HEK293 (cell line): ENCODE data around the gene HIF1AN.

ENCODE experiments used
- CTCF ChIA-PET: fragments of 350-600 bp; formaldehyde crosslinking; extraction: SDS; loops from one replicate; lab custom pipeline; 2021; ENCODE audit warnings: antibody characterized with exemption; lab: Yijun Ruan, JAX
- POLR2A ChIA-PET: fragments of 300-600 bp; formaldehyde crosslinking; extraction: SDS; loops from one replicate; lab custom pipeline; 2020; ENCODE audit warnings: antibody characterized with exemption, inconsistent platforms; lab: Yijun Ruan, JAX
- H3K27ac ChIP-seq: fragments of 200-500 bp; sonication (Bioruptor generic); 2 replicates; pipeline ENCODE4 v1.5.1; 2014; ENCODE audit warnings: low read depth, low read length, control low read depth, inconsistent platforms; ENCODE audit errors: extremely low read depth
- H3K36me3 ChIP-seq, 2 experiments: fragments of 200-500 bp in 1 of 2; sonication (Bioruptor generic) in 1 of 2; 1 replicate in 1 of 2; 2 replicates in 1 of 2; pipeline ENCODE4 v1.5.1; 2014 to 2017; ENCODE audit warnings: inconsistent platforms in 2 of 2, low read length in 2 of 2; ENCODE audit not compliant: control insufficient read depth in 2 of 2, insufficient read depth in 1 of 2
- H3K4me1 ChIP-seq: fragments of 200-500 bp; sonication (Bioruptor generic); 2 replicates; pipeline ENCODE4 v1.5.1; 2014; ENCODE audit warnings: mild to moderate bottlenecking, low read length, inconsistent platforms; ENCODE audit not compliant: control insufficient read depth, insufficient read depth
- H3K4me3 ChIP-seq: 2 replicates; pipeline ENCODE4 v1.5.1; 2011; ENCODE audit warnings: low read depth, mild to moderate bottlenecking, control low read depth, low read length, moderate library complexity
- H3K9me3 ChIP-seq: fragments of 200-500 bp; sonication (Bioruptor generic); 2 replicates; pipeline ENCODE4 v1.5.1; 2014; ENCODE audit warnings: low read depth, low read length, inconsistent platforms; ENCODE audit not compliant: control insufficient read depth, insufficient read depth
- AEBP2 ChIP-seq: fragments of 450-650 bp; formaldehyde crosslinking; IDR thresholded peaks from 2 replicates; pipeline ENCODE4 v1.5.1; 2016; ENCODE audit warnings: missing biosample characterization, missing genetic modification characterization, borderline replicate concordance
- FEZF1 ChIP-seq: fragments of 450-650 bp; formaldehyde crosslinking; IDR thresholded peaks from 2 replicates; pipeline ENCODE4 v1.5.1; 2016; ENCODE audit warnings: missing biosample characterization, missing genetic modification characterization
- GLI4 ChIP-seq: fragments of 450-650 bp; formaldehyde crosslinking; IDR thresholded peaks from 2 replicates; pipeline ENCODE4 v1.5.1; 2016; ENCODE audit warnings: missing biosample characterization, missing genetic modification characterization
- HOXC10 ChIP-seq: sonication (generic); formaldehyde crosslinking; IDR thresholded peaks from 2 replicates; pipeline ENCODE4 v1.8.1; 2023; ENCODE audit warnings: mild to moderate bottlenecking, missing genetic modification reagents
- MEIS1 ChIP-seq: sonication (generic); formaldehyde crosslinking; IDR thresholded peaks from 2 replicates; pipeline ENCODE4 v1.8.1; 2022; ENCODE audit warnings: missing genetic modification reagents, mild to moderate bottlenecking, borderline replicate concordance
- ZIC2 ChIP-seq: fragments of 450-650 bp; formaldehyde crosslinking; IDR thresholded peaks from 2 replicates; pipeline ENCODE4 v1.5.1; 2016; ENCODE audit warnings: missing biosample characterization, missing genetic modification characterization
- ZNF121 ChIP-seq: fragments of 450-650 bp; formaldehyde crosslinking; IDR thresholded peaks from 2 replicates; pipeline ENCODE4 v1.5.1; 2016; ENCODE audit warnings: missing biosample characterization, missing genetic modification characterization
- ZNF223 ChIP-seq: fragments of 450-650 bp; formaldehyde crosslinking; IDR thresholded peaks from 2 replicates; pipeline ENCODE4 v1.5.1; 2016; ENCODE audit warnings: missing biosample characterization, missing genetic modification characterization
- ZNF335 ChIP-seq: fragments of 450-650 bp; formaldehyde crosslinking; conservative IDR thresholded peaks from 2 replicates; pipeline ENCODE4 v1.5.1; 2016; ENCODE audit warnings: missing biosample characterization, missing genetic modification characterization
- ZNF521 ChIP-seq: fragments of 450-650 bp; formaldehyde crosslinking; IDR thresholded peaks from 2 replicates; pipeline ENCODE4 v1.5.1; 2017; ENCODE audit warnings: missing biosample characterization, mild to moderate bottlenecking, missing genetic modification characterization
- ZNF629 ChIP-seq: fragments of 450-650 bp; formaldehyde crosslinking; IDR thresholded peaks from 2 replicates; pipeline ENCODE4 v1.5.1; 2017; ENCODE audit warnings: missing biosample characterization, missing genetic modification characterization
- ZNF639 ChIP-seq: fragments of 450-650 bp; formaldehyde crosslinking; IDR thresholded peaks from 2 replicates; pipeline ENCODE4 v1.5.1; 2016; ENCODE audit warnings: missing biosample characterization, missing genetic modification characterization
- ZNF664 ChIP-seq: fragments of 450-650 bp; formaldehyde crosslinking; IDR thresholded peaks from 2 replicates; pipeline ENCODE4 v1.5.1; 2016; ENCODE audit warnings: missing biosample characterization, missing genetic modification characterization
- ZSCAN16 ChIP-seq: fragments of 450-650 bp; formaldehyde crosslinking; IDR thresholded peaks from 2 replicates; pipeline ENCODE4 v1.5.1; 2016; ENCODE audit warnings: missing biosample characterization, missing genetic modification characterization

HIF1AN gene

GRCh38 chr10:100598166-100598565, 62.4 kb downstream of the HIF1AN start (continued):
- TF ChIP-seq ZNF629 (tag by site-specific recombination) (no peak), ZNF521 (tag by site-specific recombination) (no peak), ZNF121 (tag by site-specific recombination) (no peak), HOXC10 (CRISPR knock-in tag) (no peak)
- TF ChIP-seq, all 188 proteins: peak for 0

DNA sequence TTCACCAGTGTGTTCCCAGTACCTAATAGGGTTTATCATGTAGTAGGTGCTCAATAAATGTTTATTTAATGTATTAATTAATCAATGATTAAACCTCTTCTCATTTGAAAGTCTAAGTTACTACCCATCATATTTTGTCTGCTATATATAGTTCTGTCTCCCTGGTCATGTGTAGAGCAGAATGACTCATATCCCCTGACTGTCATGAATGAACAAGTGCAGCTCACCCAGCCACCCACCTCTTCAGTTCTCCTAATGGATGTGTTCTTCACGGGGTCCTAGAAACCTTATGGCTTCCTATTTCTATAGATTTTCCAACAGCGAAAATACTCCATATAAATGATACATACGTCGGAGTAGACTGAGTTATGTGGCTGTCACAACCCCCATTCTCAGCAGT, 64.5 kb downstream of the HIF1AN start:
- no peak overlapping the region for H3K4me3 ChIP-seq
- H3K36me3 ChIP-seq = no peaks in the 10 kb centered on the region
- TF ChIP-seq ZNF639 (tag by site-specific recombination) (no peak), FEZF1 (tag by site-specific recombination) (no peak), ZIC2 (no peak), ZNF664 (peak; percentile 67; the same call in 1 of the 2 replicates)
- no peaks in the 10 kb centered on the region for H3K9me3 ChIP-seq
- POLR2A ChIA-PET = no interaction called here
- CTCF ChIA-PET = interaction anchor here (0.7 to 1.6 kb wide), 2 partner anchors 37 to 38 kb away, joined by 3 to 4 read pairs; no protein-coding TSS in a partner anchor
- H3K4me1 ChIP-seq = no peaks in the 10 kb centered on the region
- no peak overlapping the region for H3K27ac ChIP-seq

DNA sequence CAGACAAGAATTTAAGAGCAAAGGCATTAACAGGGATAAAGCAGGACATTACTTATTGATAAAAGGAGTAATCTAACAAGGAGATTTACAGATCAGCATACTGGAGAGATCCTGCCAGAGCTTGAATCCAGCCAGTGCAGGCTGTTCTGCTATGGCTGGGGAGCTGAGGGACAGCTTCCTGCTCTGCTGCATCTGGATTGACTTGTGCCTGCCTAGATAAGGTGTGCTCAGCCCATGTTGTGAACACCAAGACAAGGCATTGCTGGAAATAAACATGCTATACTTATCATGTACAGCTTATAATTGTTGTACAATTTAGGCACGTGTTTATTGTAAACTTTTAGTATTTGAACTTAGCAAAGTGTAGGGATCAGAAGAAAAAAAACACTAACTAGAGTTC, 71.7 kb downstream of the HIF1AN start:
- TF ChIP-seq AEBP2 (tag by site-specific recombination) (no peak), MEIS1 (CRISPR knock-in tag) (no peak), ZSCAN16 (tag by site-specific recombination) (no peak), GLI4 (tag by site-specific recombination) (no peak), ZNF335 (tag by site-specific recombination) (no peak), ZNF223 (no peak)
- ChIA-PET CTCF (interaction anchor here (0.9 kb wide), 1 partner anchor 271 kb away, joined by 3 read pairs; no protein-coding TSS in a partner anchor), POLR2A (no interaction called here)
- Histone ChIP-seq H3K4me1 (no peaks in the 10 kb centered on the region), H3K36me3 (no peaks in the 10 kb centered on the region), H3K9me3 (no peaks in the 10 kb centered on the region; the same call in 1 of the 2 replicates), H3K4me3 (no peak overlapping the region), H3K27ac (no peak overlapping the region)
